Psoas muscle (tissue), 8 donors: ENCODE measurements around the gene NUP210. TPM values are rescaled to one million over a fixed set of nuclear protein-coding genes. Genes with fewer than 3 reads are reported as not detected.

Experiments
- ATAC-seq, 4 donors: fragments of 200-7000 bp; cut with Tn5 transposase; one replicate each; pipeline ENCODE4 v1.9.1; 2020; ENCODE audit warnings: moderate library complexity in 3 of 4, mild to moderate bottlenecking in 2 of 4
- DNase-seq, 2 donors: peaks; one replicate each; pipeline ENCODE4 v3.0.0-alpha.2; 2020
- H3K27ac ChIP-seq: fragments of 200-600 bp; one replicate; pipeline ENCODE4 v1.8.0; 2022
- H3K27me3 ChIP-seq, 3 donors: fragments of 200-600 bp in 1 of 3; one replicate each; pipeline versions ENCODE4 v1.6.1 to v1.8.0; 2013 to 2022; ENCODE audit warnings: low read length in 2 of 3, mild to moderate bottlenecking in 2 of 3, moderate library complexity in 1 of 3; ENCODE audit not compliant: insufficient read depth in 3 of 3
- H3K36me3 ChIP-seq, 2 donors: fragments of 200-600 bp in 1 of 2; one replicate each; pipeline versions ENCODE4 v1.6.1 to v1.8.0; 2013 to 2022; ENCODE audit warnings: low read depth in 1 of 2, mild to moderate bottlenecking in 1 of 2, moderate library complexity in 1 of 2; ENCODE audit not compliant: insufficient read depth in 1 of 2
- H3K4me1 ChIP-seq: fragments of 200-600 bp; one replicate; pipeline ENCODE4 v1.8.0; 2022
- H3K4me3 ChIP-seq: fragments of 200-600 bp; one replicate; pipeline ENCODE4 v1.8.0; 2022; ENCODE audit warnings: mild to moderate bottlenecking
- H3K9me3 ChIP-seq: fragments of 200-600 bp; one replicate; pipeline ENCODE4 v1.8.0; 2022
- CTCF ChIP-seq: fragments of 200-600 bp; IDR thresholded peaks from one replicate; pipeline ENCODE4 v1.8.0; 2022; ENCODE audit warnings: antibody characterized with exemption
- WGBS, 3 donors: extraction: QIAGEN DNeasy Blood & Tissue Kit; methylation state at CpG; one replicate each; pipeline versions ENCODE4 v1.1.6 to v1.1.7; 2013; 5-methylcytosine and 5-hydroxymethylcytosine counted together
- intact Hi-C, 2 donors: fragments of 100-400 bp; cut with DNase I; formaldehyde crosslinking; loops; one replicate each; pipeline versions ENCODE4 v1.11.0 to v1.14.2; 2022
- polyA plus RNA-seq, 3 donors: library from polyadenylated mRNA; stranded (reverse); fragments of 200-250 nt; gene quantifications; one replicate each; pipeline ENCODE4 v1.2.3, GENCODE V29; 2013
- total RNA-seq, 4 donors: library from RNA; stranded (reverse); fragmentation: NEBNext Ultra II Directional in 2 of 4; extraction: Animal tissue kit (Norgen Biotek cat#: 25700) in 2 of 4; gene quantifications; one replicate each; pipeline versions ENCODE4 v1.2.1 to v1.2.4, GENCODE V29; 2021 to 2023
- donor health status: healthy with polysubstance abuse.
- donor health status: DM: no; HTN: no; CAD: no; lungs with moderate emphysema.
- donor health status: Bipolar disorder and iron deficiency.
- donor health status: healthy.
- donor health status: DM: yes; HTN: yes; CAD: no.
- donor health status: DM: no; HTN: no; CAD: no.
- donor health status: DM: no; HTN: no; CAD: no.
- donor health status: DM: yes; HTN: yes; CAD: no.

The NUP210 gene
- total and polyA plus RNA-seq, 7 donors: 0.29 to 8.0 (median 2.1) TPM

- Histone ChIP-seq H3K27ac (no peak overlapping the region), H3K4me1 (no peaks in the 10 kb centered on the region), H3K27me3 (no peaks in the 10 kb centered on the region), H3K9me3 (no peaks in the 10 kb centered on the region), H3K4me3 (no peak overlapping the region), H3K36me3 (no peaks in the 10 kb centered on the region)
- intact Hi-C loops: no loop called here
- no peak for TF ChIP-seq CTCF
- DNase-seq (no peak), ATAC-seq (no peak)
- 93 to 95% (median 95%) methylated on average over 1 of the region's 1 CpG for WGBS, 3 donors
Observed at GRCh38 chr3:13405614-13406013, 14.5 kb downstream of the NUP210 start.

GRCh38 chr3:13404626-13405452 is 15.3 kb downstream of the NUP210 start:
- Histone ChIP-seq H3K27ac (no peak overlapping the region), H3K36me3 (no peaks in the 10 kb centered on the region), H3K27me3 (no peaks in the 10 kb centered on the region), H3K4me3 (no peak overlapping the region), H3K9me3 (no peaks in the 10 kb centered on the region), H3K4me1 (no peaks in the 10 kb centered on the region)
- intact Hi-C loops: no loop called here
- no peak for ATAC-seq
- no peak for TF ChIP-seq CTCF
- DNase-seq: no peak
- 81 to 86% (median 84%) methylated on average over 9 of the region's 9 CpGs for WGBS, 3 donors

GRCh38 chr3:13403847-13404246 is 16.3 kb downstream of the NUP210 start:
- ATAC-seq (no peak), DNase-seq (no peak)
- Histone ChIP-seq H3K9me3 (no peaks in the 10 kb centered on the region), H3K4me1 (no peaks in the 10 kb centered on the region), H3K36me3 (peaks cover 0 to under 1% of the 10 kb centered on the region in 2 donors), H3K27me3 (no peaks in the 10 kb centered on the region), H3K4me3 (no peak overlapping the region), H3K27ac (no peak overlapping the region)
- intact Hi-C loops: no loop called here
- 56 to 67% (median 63%) methylated on average over 6 of the region's 6 CpGs for WGBS, 3 donors
- no peak for TF ChIP-seq CTCF

GRCh38 chr3:13403213-13403819 is 16.8 kb downstream of the NUP210 start:
- no peaks in the 10 kb centered on the region for H3K27me3 ChIP-seq
- intact Hi-C loops: no loop called here
- H3K27ac ChIP-seq: no peak overlapping the region
- no peak overlapping the region for H3K4me3 ChIP-seq
- 92 to 94% (median 93%) methylated on average over 9 of the region's 9 CpGs for WGBS, 3 donors
- H3K36me3 ChIP-seq: peaks cover 0 to 6% of the 10 kb centered on the region in 2 donors
- no peaks in the 10 kb centered on the region for H3K4me1 ChIP-seq
- DNase-seq (no peak), ATAC-seq (no peak)
- TF ChIP-seq CTCF: no peak
- H3K9me3 ChIP-seq: no peaks in the 10 kb centered on the region
